HepG2 (cell line): Measurements from ENCODE around the gene FHL3. TPM values are rescaled to one million over a fixed set of nuclear protein-coding genes. Genes with fewer than 3 reads are reported as not detected.

ENCODE experiments used
- ATAC-seq: fragments of 200-7000 bp; cut with Tn5 transposase; 3 replicates; pipeline ENCODE4 v1.9.1; 2020; ENCODE audit warnings: mild to moderate bottlenecking, moderate library complexity
- BruUV-seq: library from RNA; stranded (reverse); fragments of 400-500 nt; replicated peaks from 2 replicates; lab custom pipeline; 2021; lab: Mats Ljungman, UMichigan
- CTCF ChIA-PET: fragments of 300-600 bp; formaldehyde crosslinking; extraction: SDS; loops from one replicate; lab custom pipeline; 2021; ENCODE audit warnings: low total read pairs, inconsistent platforms, low intra/inter-chr PET ratio; lab: Yijun Ruan, JAX
- POLR2A ChIA-PET: fragments of 350-600 bp; sonication (Branson Sonifier 250); formaldehyde crosslinking; loops from one replicate; lab custom pipeline; 2020; ENCODE audit warnings: antibody characterized with exemption, inconsistent platforms; lab: Yijun Ruan, JAX
- DNase-seq: peaks from one replicate; pipeline ENCODE4 v3.0.0-alpha.2; 2015; ENCODE audit warnings: low spot score
- FAIRE-seq: peaks from 3 replicates; lab custom pipeline; 2011; peaks lifted over from hg19 to GRCh38; lab: Jason Lieb, UNC
- H2AFZ ChIP-seq: one replicate; pipeline ENCODE4 v1.6.1; 2011; ENCODE audit warnings: low read length, inconsistent platforms
- H3K27ac ChIP-seq: fragments of 300-600 bp; 3 replicates; pipeline ENCODE4 v1.8.0; 2011; ENCODE audit warnings: mixed run types, mild to moderate bottlenecking, mixed read lengths, low read length, inconsistent platforms; ENCODE audit not compliant: insufficient read depth; ENCODE audit errors: extremely low read length
- H3K27me3 ChIP-seq, 2 experiments: fragments of 200-600 bp in 1 of 2; 2 replicates in 1 of 2; 3 replicates in 1 of 2; pipeline versions ENCODE4 v1.6.0 to v1.8.0; 2011; ENCODE audit warnings: low read length in 2 of 2, mild to moderate bottlenecking in 2 of 2, moderate library complexity in 2 of 2, inconsistent platforms in 1 of 2; ENCODE audit not compliant: insufficient read depth in 2 of 2, control insufficient read depth in 1 of 2
- H3K36me3 ChIP-seq, 2 experiments: fragments of 200-600 bp in 1 of 2; replicated peaks in 1 of 2; 2 replicates in 1 of 2; 3 replicates in 1 of 2; pipeline versions ENCODE4 v1.5.1 to v1.8.0; 2011; ENCODE audit warnings: low read length in 2 of 2, inconsistent platforms in 1 of 2; ENCODE audit not compliant: insufficient read depth in 2 of 2, control insufficient read depth in 1 of 2
- H3K4me1 ChIP-seq: 2 replicates; pipeline ENCODE4 v1.5.1; 2012; ENCODE audit warnings: low read length, inconsistent platforms; ENCODE audit not compliant: insufficient read depth
- H3K4me2 ChIP-seq: 2 replicates; pipeline ENCODE4 v1.6.0; 2011; ENCODE audit warnings: low read depth, low read length, inconsistent platforms
- H3K4me3 ChIP-seq, 3 experiments: fragments of 200-600 bp in 1 of 3; sonication (generic), shearing (Covaris generic) in 1 of 3; replicated peaks in 1 of 3; 2 replicates each; pipeline ENCODE4 v1.5.1; 2011 to 2016; ENCODE audit warnings: low read length in 3 of 3, inconsistent platforms in 2 of 3, low read depth in 2 of 3, mild to moderate bottlenecking in 2 of 3, control low read depth in 1 of 3, mixed read lengths in 1 of 3; ENCODE audit not compliant: insufficient read depth in 1 of 3
- H3K79me2 ChIP-seq: one replicate; pipeline ENCODE4 v1.6.1; 2011; ENCODE audit warnings: low read length, inconsistent platforms; ENCODE audit not compliant: insufficient read depth
- H3K9ac ChIP-seq: 2 replicates; pipeline ENCODE4 v1.6.0; 2011; ENCODE audit warnings: mild to moderate bottlenecking, low read depth, low read length, inconsistent platforms; ENCODE audit not compliant: insufficient read depth
- H3K9me3 ChIP-seq: 2 replicates; pipeline ENCODE4 v1.5.1; 2012; ENCODE audit warnings: mild to moderate bottlenecking, low read length
- H4K20me1 ChIP-seq: 2 replicates; pipeline ENCODE4 v1.6.0; 2011; ENCODE audit warnings: inconsistent platforms, mild to moderate bottlenecking, low read length, moderate library complexity; ENCODE audit not compliant: insufficient read depth
- CBX5 ChIP-seq: sonication (generic); formaldehyde crosslinking; IDR thresholded peaks from 2 replicates; pipeline ENCODE4 v1.4.0; 2020; ENCODE audit warnings: missing genetic modification reagents, borderline replicate concordance
- EZH2 ChIP-seq: conservative IDR thresholded peaks from 2 replicates; pipeline ENCODE4 v1.6.1; 2012; ENCODE audit warnings: mild to moderate bottlenecking, low read depth, low read length, moderate library complexity
- HNRNPUL1 ChIP-seq: fragments of 200-400 bp; formaldehyde crosslinking; IDR thresholded peaks from 2 replicates; pipeline ENCODE4 v1.6.1; 2017; ENCODE audit warnings: low read depth, mild to moderate bottlenecking, low read length, moderate library complexity
- SMYD3 ChIP-seq: sonication (generic); formaldehyde crosslinking; IDR thresholded peaks from 2 replicates; pipeline ENCODE4 v1.8.1; 2023; ENCODE audit warnings: mild to moderate bottlenecking, missing genetic modification reagents
- WGBS: methylation state at CpG from one replicate; pipeline ENCODE4 v1.1.6; 2017; ENCODE audit warnings: low lambda C conversion rate; 5-methylcytosine and 5-hydroxymethylcytosine counted together
- in situ Hi-C: cut with HindIII; loops from 2 replicates; pipeline ENCODE4 v1.10.0; 2017; ENCODE audit warnings: low pct_unique_long_range_greater_than_20kb; ENCODE audit not compliant: extremely low pct_ligation_motif_present
- intact Hi-C: fragments of 100-400 bp; cut with micrococcal nuclease; formaldehyde crosslinking; loops from one replicate; pipeline ENCODE4 v1.10.0; 2022; ENCODE audit not compliant: unreplicated experiment
- polyA plus RNA-seq, 8 experiments: library from polyadenylated mRNA; depleted of rRNA in 3 of 8; stranded (reverse) in 7 of 8; unstranded in 1 of 8; fragments of >200 nt; fragmentation: Illumina TruSeq in 4 of 8; extraction: Trizol in 4 of 8; gene quantifications; 2 replicates each; pipeline versions ENCODE4 v1.2.1 to v1.2.3, GENCODE V29; 2011 to 2016; ENCODE audit warnings: low read depth in 4 of 8, missing spikeins in 1 of 8, mixed read lengths in 1 of 8; ENCODE audit not compliant: insufficient read depth in 1 of 8
- total RNA-seq, 5 experiments: library from RNA; depleted of rRNA; stranded (reverse); fragments of >200 nt; fragmentation: Illumina TruSeq; extraction: Trizol; gene quantifications; 2 replicates each; pipeline ENCODE4 v1.2.3, GENCODE V29; 2016; ENCODE audit warnings: low read depth in 1 of 5
- TF ChIP-seq, protein P1 (sequence below): sonication (generic); formaldehyde crosslinking; IDR thresholded peaks from 2 replicates; pipeline ENCODE4 v1.5.1; 2020; ENCODE audit warnings: missing genetic modification reagents, mild to moderate bottlenecking, borderline replicate concordance
- TF ChIP-seq, protein P2 (sequence below): sonication (generic); formaldehyde crosslinking; IDR thresholded peaks from 2 replicates; pipeline ENCODE4 v1.5.1; 2020; ENCODE audit warnings: mild to moderate bottlenecking, missing genetic modification reagents, borderline replicate concordance
- TF ChIP-seq, protein P3 (sequence below): sonication (generic); formaldehyde crosslinking; IDR thresholded peaks from 2 replicates; pipeline ENCODE4 v1.4.0; 2020; ENCODE audit warnings: mild to moderate bottlenecking, missing genetic modification reagents

The FHL3 gene
- total and polyA plus RNA-seq, 2 of the 13 experiments (the other 11 are each of a cell fraction or from before 2014, with no cell fraction given): 2.8 to 6.6 TPM

DNA sequence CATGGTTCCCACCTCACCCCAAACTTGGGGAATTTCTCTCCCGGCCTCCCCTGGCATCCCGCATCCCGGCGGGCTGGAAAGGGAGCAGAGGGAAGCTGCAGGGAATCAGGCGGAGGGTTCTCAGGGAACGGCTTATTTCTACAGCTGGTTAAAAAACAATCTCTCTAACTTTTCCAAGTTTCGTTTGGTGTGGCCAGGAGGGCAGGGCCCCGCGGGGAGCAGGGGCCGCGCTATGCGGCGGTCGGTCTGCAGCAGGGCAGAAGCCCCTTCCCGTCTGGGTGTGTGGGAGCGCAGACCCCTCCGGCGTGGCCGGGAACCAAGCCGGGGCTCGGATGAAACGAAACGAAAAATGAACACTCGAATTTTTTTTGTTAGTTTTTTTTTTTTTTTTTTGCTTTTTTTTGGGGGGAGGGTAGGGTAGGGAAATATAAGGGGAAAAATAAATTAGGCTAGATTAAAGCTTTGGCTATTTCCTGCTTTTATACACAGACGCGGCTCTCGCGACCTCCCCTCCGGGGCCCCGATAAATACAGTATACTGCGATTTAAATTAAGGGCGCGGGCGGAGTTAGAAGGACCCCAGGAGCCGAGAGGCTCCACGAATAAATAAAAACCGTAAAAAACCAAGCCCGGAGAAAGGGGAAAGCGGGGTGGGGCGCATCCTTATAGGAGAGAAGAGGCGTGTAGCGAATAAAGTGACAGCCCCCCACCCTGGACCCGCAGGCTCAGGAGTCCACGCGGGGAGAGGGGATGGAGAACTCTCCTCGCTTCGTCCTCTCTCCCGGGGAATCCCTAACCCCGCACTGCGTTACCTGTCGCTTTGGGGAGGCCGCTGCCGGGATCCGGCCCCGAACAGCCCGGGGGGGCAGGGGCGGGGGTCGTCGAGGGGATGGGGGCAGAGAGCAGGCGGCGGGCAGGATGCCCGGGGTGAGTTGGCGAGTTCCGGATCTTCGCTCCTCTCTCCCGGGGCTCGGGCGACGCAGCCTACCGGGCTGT is 39.2 kb upstream of the FHL3 start:
- POLR2A ChIA-PET: no interaction called here
- no peak for FAIRE-seq
- 34% methylated on average over 58 of the region's 70 CpGs for WGBS
- H3K27me3 ChIP-seq: peaks cover 15 to 79% of the 10 kb centered on the region in 2 experiments
- no peak for ATAC-seq
- no peaks in the 10 kb centered on the region for H3K9me3 ChIP-seq
- intact Hi-C loops (no loop called here), in situ Hi-C loops (loop anchor here (5.0 kb wide), 1 partner anchor 773 kb away; no protein-coding TSS in a partner anchor)
- H2AFZ ChIP-seq: no peak overlapping the region
- no peak overlapping the region for H3K4me3 ChIP-seq
- H3K9ac ChIP-seq: no peak overlapping the region
- H3K79me2 ChIP-seq: no peaks in the 10 kb centered on the region
- H3K4me2 ChIP-seq: no peak overlapping the region
- no TSS peak for BruUV-seq
- no peaks in the 10 kb centered on the region for H3K36me3 ChIP-seq
- 0 out of 2 replicates have a peak, but pooled peaks cover 2% of the 10 kb centered on the region for H4K20me1 ChIP-seq
- H3K27ac ChIP-seq: no peak overlapping the region
- H3K4me1 ChIP-seq: peaks cover 12% of the 10 kb centered on the region
- CTCF ChIA-PET: no interaction called here
- DNase-seq: no peak
- TF ChIP-seq, protein P1, sequence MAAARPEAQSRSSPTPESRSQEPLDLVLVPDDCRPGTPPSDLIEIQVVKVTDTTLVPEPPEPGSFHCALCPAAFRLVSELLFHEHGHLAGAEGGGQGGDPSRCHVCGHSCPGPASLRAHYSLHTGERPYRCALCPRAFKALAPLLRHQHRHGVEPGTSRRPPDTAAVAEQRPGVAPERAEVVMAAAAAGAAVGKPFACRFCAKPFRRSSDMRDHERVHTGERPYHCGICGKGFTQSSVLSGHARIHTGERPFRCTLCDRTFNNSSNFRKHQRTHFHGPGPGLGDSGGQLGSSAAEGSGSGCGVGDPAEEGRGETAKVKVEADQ (CRISPR knock-in tag): no peak
- no peak for TF ChIP-seq SMYD3 (CRISPR knock-in tag)
- peak; percentile 59 for TF ChIP-seq EZH2
- no peak for TF ChIP-seq CBX5 (CRISPR knock-in tag)
- TF ChIP-seq, protein P2, sequence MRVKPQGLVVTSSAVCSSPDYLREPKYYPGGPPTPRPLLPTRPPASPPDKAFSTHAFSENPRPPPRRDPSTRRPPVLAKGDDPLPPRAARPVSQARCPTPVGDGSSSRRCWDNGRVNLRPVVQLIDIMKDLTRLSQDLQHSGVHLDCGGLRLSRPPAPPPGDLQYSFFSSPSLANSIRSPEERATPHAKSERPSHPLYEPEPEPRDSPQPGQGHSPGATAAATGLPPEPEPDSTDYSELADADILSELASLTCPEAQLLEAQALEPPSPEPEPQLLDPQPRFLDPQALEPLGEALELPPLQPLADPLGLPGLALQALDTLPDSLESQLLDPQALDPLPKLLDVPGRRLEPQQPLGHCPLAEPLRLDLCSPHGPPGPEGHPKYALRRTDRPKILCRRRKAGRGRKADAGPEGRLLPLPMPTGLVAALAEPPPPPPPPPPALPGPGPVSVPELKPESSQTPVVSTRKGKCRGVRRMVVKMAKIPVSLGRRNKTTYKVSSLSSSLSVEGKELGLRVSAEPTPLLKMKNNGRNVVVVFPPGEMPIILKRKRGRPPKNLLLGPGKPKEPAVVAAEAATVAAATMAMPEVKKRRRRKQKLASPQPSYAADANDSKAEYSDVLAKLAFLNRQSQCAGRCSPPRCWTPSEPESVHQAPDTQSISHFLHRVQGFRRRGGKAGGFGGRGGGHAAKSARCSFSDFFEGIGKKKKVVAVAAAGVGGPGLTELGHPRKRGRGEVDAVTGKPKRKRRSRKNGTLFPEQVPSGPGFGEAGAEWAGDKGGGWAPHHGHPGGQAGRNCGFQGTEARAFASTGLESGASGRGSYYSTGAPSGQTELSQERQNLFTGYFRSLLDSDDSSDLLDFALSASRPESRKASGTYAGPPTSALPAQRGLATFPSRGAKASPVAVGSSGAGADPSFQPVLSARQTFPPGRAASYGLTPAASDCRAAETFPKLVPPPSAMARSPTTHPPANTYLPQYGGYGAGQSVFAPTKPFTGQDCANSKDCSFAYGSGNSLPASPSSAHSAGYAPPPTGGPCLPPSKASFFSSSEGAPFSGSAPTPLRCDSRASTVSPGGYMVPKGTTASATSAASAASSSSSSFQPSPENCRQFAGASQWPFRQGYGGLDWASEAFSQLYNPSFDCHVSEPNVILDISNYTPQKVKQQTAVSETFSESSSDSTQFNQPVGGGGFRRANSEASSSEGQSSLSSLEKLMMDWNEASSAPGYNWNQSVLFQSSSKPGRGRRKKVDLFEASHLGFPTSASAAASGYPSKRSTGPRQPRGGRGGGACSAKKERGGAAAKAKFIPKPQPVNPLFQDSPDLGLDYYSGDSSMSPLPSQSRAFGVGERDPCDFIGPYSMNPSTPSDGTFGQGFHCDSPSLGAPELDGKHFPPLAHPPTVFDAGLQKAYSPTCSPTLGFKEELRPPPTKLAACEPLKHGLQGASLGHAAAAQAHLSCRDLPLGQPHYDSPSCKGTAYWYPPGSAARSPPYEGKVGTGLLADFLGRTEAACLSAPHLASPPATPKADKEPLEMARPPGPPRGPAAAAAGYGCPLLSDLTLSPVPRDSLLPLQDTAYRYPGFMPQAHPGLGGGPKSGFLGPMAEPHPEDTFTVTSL (CRISPR knock-in tag): no peak
- TF ChIP-seq HNRNPUL1: no peak
- TF ChIP-seq, protein P3, sequence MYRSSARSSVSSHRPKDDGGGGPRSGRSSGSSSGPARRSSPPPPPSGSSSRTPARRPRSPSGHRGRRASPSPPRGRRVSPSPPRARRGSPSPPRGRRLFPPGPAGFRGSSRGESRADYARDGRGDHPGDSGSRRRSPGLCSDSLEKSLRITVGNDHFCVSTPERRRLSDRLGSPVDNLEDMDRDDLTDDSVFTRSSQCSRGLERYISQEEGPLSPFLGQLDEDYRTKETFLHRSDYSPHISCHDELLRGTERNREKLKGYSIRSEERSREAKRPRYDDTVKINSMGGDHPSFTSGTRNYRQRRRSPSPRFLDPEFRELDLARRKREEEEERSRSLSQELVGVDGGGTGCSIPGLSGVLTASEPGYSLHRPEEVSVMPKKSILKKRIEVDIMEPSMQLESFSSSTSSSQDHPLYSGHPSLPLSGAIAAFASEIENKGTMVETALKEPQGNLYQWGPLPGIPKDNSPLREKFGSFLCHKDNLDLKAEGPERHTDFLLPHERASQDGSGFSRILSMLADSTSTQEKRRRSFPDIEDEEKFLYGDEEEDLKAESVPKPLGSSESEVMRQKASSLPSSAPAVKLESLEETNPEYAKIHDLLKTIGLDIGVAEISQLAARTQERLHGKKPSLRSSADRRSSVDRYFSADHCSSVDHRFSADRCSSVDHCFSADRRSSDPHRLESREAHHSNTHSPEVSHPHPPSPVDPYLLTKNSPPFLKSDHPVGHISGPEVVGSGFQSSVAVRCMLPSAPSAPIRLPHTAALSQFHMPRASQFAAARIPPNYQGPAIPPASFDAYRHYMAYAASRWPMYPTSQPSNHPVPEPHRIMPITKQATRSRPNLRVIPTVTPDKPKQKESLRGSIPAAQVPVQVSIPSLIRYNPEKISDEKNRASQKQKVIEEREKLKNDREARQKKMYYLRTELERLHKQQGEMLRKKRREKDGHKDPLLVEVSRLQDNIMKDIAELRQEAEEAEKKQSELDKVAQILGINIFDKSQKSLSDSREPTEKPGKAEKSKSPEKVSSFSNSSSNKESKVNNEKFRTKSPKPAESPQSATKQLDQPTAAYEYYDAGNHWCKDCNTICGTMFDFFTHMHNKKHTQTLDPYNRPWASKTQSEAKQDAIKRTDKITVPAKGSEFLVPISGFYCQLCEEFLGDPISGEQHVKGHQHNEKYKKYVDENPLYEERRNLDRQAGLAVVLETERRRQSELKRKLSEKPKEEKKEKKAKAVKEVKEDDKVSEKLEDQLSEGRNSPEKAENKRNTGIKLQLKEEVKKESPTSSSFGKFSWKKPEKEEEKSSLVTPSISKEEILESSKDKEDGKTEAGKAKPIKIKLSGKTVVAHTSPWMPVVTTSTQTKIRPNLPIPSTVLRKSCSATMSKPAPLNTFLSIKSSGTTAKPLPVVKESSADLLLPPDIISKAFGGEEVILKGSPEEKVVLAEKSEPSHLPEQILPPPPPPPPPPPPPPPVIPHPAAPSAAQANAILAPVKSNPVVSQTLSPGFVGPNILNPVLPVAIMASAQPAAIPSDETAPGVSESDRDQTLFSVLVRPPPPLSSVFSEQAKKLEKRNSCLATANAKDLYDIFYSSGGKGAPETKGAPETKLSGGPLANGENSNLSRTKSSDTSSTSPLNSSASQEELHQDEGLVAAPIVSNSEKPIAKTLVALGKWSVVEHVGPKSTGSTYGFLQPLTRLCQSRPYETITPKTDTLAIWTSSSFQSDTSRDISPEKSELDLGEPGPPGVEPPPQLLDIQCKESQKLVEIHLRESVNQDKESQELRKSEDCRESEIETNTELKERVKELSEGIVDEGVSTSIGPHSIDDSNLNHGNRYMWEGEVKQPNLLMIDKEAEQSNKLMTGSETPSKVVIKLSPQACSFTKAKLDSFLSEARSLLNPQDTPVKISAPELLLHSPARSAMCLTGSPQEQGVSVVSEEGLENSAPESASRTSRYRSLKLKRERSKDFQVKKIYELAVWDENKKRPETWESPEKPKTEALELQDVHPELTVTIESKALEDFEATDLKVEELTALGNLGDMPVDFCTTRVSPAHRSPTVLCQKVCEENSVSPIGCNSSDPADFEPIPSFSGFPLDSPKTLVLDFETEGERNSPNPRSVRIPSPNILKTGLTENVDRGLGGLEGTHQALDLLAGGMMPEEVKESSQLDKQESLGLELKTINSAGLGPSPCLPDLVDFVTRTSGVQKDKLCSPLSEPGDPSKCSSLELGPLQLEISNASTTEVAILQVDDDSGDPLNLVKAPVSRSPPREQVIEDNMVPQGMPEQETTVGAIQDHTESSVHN (CRISPR knock-in tag): no peak
